Measurements from ENCODE around the gene UBN2. TPM values are rescaled to one million over a fixed set of nuclear protein-coding genes. Genes with fewer than 3 reads are reported as not detected.

The UBN2 gene
- total RNA-seq, 1 experiment from 2014 or later = 14.8 TPM

DNA sequence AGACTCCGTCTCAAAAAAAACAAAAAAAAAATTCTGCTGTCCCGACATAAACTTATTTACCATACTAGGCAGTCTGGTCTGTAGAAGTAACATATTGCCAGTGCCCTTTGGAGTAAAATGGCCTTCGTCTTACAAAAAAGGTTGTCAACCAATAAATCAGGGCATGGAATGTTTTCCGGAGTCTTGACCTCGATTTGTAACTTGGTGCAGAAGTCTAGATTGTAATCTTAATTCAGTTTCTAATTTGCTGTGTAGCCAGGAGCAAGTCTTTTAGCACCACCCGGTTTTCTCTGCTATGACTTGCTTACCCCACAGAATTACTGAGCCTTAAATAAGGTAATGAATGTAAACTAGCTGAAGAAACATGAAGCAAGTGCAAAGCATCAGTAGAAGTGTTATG lies 23.2 kb downstream of the UBN2 start:
- H3K27me3 ChIP-seq (ENCODE audit: insufficient read depth, low read length) = no peaks in the 10 kb centered on the region
- no peak overlapping the region for H3K9ac ChIP-seq (ENCODE audit: low read length)
- peaks cover 9 to 15% of the 10 kb centered on the region in 2 experiments; a peak in 3 of 4 replicates for H3K36me3 ChIP-seq (ENCODE audit: control insufficient read depth in 1 of 2, insufficient read depth in 2 of 2, low read length in 2 of 2)
- ChIA-PET POLR2A (no interaction called here), CTCF (no interaction called here), RAD21 (ENCODE audit: low non-redundant PET in 1 of 2, low total read pairs in 2 of 2, uncharacterized antibody in 2 of 2, unreplicated experiment in 2 of 2) (no interaction called here)
- no peaks in the 10 kb centered on the region for H3K79me2 ChIP-seq (ENCODE audit: insufficient read depth, low read length)
- H2AFZ ChIP-seq (ENCODE audit: low read depth, low read length, poor library complexity, severe bottlenecking) = no peak overlapping the region
- no peaks in the 10 kb centered on the region for H4K20me1 ChIP-seq (ENCODE audit: insufficient read depth)
- ATAC-seq = no peak
- intact Hi-C loops (cut with micrococcal nuclease) = no loop called here
- H3K4me3 ChIP-seq (replicated peaks in 1 of 2; ENCODE audit: low read depth in 1 of 2, low read length in 2 of 2) = no peak overlapping the region
- TF ChIP-seq, protein P1, sequence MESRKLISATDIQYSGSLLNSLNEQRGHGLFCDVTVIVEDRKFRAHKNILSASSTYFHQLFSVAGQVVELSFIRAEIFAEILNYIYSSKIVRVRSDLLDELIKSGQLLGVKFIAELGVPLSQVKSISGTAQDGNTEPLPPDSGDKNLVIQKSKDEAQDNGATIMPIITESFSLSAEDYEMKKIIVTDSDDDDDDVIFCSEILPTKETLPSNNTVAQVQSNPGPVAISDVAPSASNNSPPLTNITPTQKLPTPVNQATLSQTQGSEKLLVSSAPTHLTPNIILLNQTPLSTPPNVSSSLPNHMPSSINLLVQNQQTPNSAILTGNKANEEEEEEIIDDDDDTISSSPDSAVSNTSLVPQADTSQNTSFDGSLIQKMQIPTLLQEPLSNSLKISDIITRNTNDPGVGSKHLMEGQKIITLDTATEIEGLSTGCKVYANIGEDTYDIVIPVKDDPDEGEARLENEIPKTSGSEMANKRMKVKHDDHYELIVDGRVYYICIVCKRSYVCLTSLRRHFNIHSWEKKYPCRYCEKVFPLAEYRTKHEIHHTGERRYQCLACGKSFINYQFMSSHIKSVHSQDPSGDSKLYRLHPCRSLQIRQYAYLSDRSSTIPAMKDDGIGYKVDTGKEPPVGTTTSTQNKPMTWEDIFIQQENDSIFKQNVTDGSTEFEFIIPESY (IDR thresholded peaks at IDR 0.05; ENCODE audit: extremely low read depth, insufficient replicate concordance, low read length) = no peak
- TF ChIP-seq ZNF274 (IDR thresholded peaks at IDR 0.05; ENCODE audit: low read depth, low read length) (no peak), YY1 (IDR thresholded peaks at IDR 0.05; ENCODE audit: extremely low read depth, insufficient replicate concordance, low read depth, low read length) (no peak), POLR2A (IDR thresholded peaks at IDR 0.05; ENCODE audit: borderline replicate concordance, extremely low read depth, insufficient read depth, insufficient read length) (no peak), EZH2 (IDR thresholded peaks at IDR 0.05) (no peak), ELF1 (IDR thresholded peaks at IDR 0.05; ENCODE audit: borderline replicate concordance, low read depth) (no peak)
- no peak overlapping the region for H3K4me2 ChIP-seq (ENCODE audit: low read length)
- H3K4me1 ChIP-seq (ENCODE audit: control insufficient read depth in 1 of 2, insufficient read depth in 2 of 2, low read length in 2 of 2) = no peaks in the 10 kb centered on the region
- no peak overlapping the region for H3K27ac ChIP-seq (ENCODE audit: low read depth, low read length)
- DNase-seq (ENCODE audit: low read depth, low spot score) = no peak
- TSS peak; percentile 17 for BruUV-seq (replicated peaks)
- H3K9me2 ChIP-seq (ENCODE audit: insufficient read depth) = no peaks in the 10 kb centered on the region
- no peaks in the 10 kb centered on the region for H3K9me3 ChIP-seq (ENCODE audit: control insufficient read depth in 1 of 2, insufficient read depth in 1 of 2, low read depth in 1 of 2, low read length in 2 of 2)

DNA sequence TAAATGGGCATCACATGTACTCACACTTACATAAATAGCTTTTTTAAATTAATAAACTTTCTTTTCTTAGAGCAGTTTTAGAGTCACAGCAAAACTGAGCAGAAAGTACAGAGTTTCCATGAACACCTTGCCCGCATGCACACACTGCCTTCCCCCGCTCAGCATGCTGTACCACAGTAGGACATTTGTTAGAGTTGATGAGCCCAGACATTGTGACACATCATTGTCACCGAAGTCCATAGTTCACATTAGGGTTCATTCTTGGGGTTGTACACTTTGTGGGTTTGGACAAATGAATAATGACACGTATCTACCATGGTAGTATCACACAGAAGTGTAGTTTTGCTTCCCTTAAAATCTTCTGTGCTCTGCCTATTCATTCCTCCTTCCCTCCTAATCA lies 23.7 kb downstream of the UBN2 start:
- ATAC-seq = no peak
- TF ChIP-seq ZNF274 (IDR thresholded peaks at IDR 0.05; ENCODE audit: low read depth, low read length) = no peak
- no peak for TF ChIP-seq ELF1 (IDR thresholded peaks at IDR 0.05; ENCODE audit: borderline replicate concordance, low read depth)
- TF ChIP-seq, protein P1 (IDR thresholded peaks at IDR 0.05; ENCODE audit: extremely low read depth, insufficient replicate concordance, low read length) = no peak
- TF ChIP-seq, protein P2, sequence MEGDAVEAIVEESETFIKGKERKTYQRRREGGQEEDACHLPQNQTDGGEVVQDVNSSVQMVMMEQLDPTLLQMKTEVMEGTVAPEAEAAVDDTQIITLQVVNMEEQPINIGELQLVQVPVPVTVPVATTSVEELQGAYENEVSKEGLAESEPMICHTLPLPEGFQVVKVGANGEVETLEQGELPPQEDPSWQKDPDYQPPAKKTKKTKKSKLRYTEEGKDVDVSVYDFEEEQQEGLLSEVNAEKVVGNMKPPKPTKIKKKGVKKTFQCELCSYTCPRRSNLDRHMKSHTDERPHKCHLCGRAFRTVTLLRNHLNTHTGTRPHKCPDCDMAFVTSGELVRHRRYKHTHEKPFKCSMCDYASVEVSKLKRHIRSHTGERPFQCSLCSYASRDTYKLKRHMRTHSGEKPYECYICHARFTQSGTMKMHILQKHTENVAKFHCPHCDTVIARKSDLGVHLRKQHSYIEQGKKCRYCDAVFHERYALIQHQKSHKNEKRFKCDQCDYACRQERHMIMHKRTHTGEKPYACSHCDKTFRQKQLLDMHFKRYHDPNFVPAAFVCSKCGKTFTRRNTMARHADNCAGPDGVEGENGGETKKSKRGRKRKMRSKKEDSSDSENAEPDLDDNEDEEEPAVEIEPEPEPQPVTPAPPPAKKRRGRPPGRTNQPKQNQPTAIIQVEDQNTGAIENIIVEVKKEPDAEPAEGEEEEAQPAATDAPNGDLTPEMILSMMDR (IDR thresholded peaks at IDR 0.05 in 2 of 3, conservative IDR thresholded peaks at IDR 0.05 in 1 of 3; ENCODE audit: borderline replicate concordance in 1 of 3, insufficient read depth in 1 of 3, low read depth in 2 of 3, low read length in 2 of 3) = no peak
- no peak for TF ChIP-seq SIN3A (IDR thresholded peaks at IDR 0.05; ENCODE audit: low read depth)
- no peak for TF ChIP-seq YY1 (IDR thresholded peaks at IDR 0.05; ENCODE audit: extremely low read depth, insufficient replicate concordance, low read depth, low read length)
- no peak for TF ChIP-seq POLR2A (IDR thresholded peaks at IDR 0.05; ENCODE audit: borderline replicate concordance, extremely low read depth, insufficient read depth, insufficient read length)
- DNase-seq (ENCODE audit: low read depth, low spot score) = no peak
- ChIA-PET CTCF (no interaction called here), RAD21 (ENCODE audit: low non-redundant PET in 1 of 2, low total read pairs in 2 of 2, uncharacterized antibody in 2 of 2, unreplicated experiment in 2 of 2) (no interaction called here), POLR2A (no interaction called here)
- Histone ChIP-seq H3K79me2 (ENCODE audit: insufficient read depth, low read length) (no peaks in the 10 kb centered on the region), H3K9me3 (ENCODE audit: control insufficient read depth in 1 of 2, insufficient read depth in 1 of 2, low read depth in 1 of 2, low read length in 2 of 2) (no peaks in the 10 kb centered on the region), H3K4me2 (ENCODE audit: low read length) (no peak overlapping the region), H3K4me1 (ENCODE audit: control insufficient read depth in 1 of 2, insufficient read depth in 2 of 2, low read length in 2 of 2) (no peaks in the 10 kb centered on the region), H3K9me2 (ENCODE audit: insufficient read depth) (no peaks in the 10 kb centered on the region), H3K4me3 (replicated peaks in 1 of 2; ENCODE audit: low read depth in 1 of 2, low read length in 2 of 2) (no peak overlapping the region), H4K20me1 (ENCODE audit: insufficient read depth) (no peaks in the 10 kb centered on the region), H3K27ac (ENCODE audit: low read depth, low read length) (no peak overlapping the region), H2AFZ (ENCODE audit: low read depth, low read length, poor library complexity, severe bottlenecking) (no peak overlapping the region), H3K36me3 (ENCODE audit: control insufficient read depth in 1 of 2, insufficient read depth in 2 of 2, low read length in 2 of 2) (peaks cover 12 to 16% of the 10 kb centered on the region in 2 experiments; a peak in 3 of 4 replicates), H3K27me3 (ENCODE audit: insufficient read depth, low read length) (no peaks in the 10 kb centered on the region), H3K9ac (ENCODE audit: low read length) (no peak overlapping the region)
- intact Hi-C loops (cut with micrococcal nuclease) = no loop called here
- no TSS peak for BruUV-seq (replicated peaks)
